CD4-positive, alpha-beta T cell (primary cell): ENCODE measurements around the gene SNCAIP. TPM values are rescaled to one million over a fixed set of nuclear protein-coding genes. Genes with fewer than 3 reads are reported as not detected.

Source experiments
- ATAC-seq: fragments of 200-7000 bp; cut with Tn5 transposase; one replicate; pipeline ENCODE4 v1.10.0; 2022; ENCODE audit warnings: mild to moderate bottlenecking; ENCODE audit not compliant: poor library complexity
- CTCF ChIA-PET: fragments of 350-600 bp; sonication (Branson Sonifier 250); formaldehyde crosslinking; loops from one replicate; lab custom pipeline; 2021; ENCODE audit warnings: antibody characterized with exemption, inconsistent platforms; lab: Charles Lee
- POLR2A ChIA-PET: fragments of 350-600 bp; sonication (Branson Sonifier 250); formaldehyde crosslinking; loops from one replicate; lab custom pipeline; 2021; ENCODE audit warnings: antibody characterized with exemption, inconsistent platforms; lab: Charles Lee
- DNase-seq, 14 experiments: peaks; one replicate each; pipeline ENCODE4 v3.0.0-alpha.2; 2013 to 2020; ENCODE audit warnings: mixed read lengths in 2 of 14
- H3K27ac ChIP-seq, 2 donors: one replicate each; pipeline versions ENCODE4 v1.5.1 to v1.7.0; 2013; ENCODE audit warnings: low read length in 2 of 2, low read depth in 1 of 2, mild to moderate bottlenecking in 1 of 2
- H3K27me3 ChIP-seq, 2 experiments: 1 replicate in 1 of 2; 2 replicates in 1 of 2; pipeline versions ENCODE4 v1.6.1 to v1.7.0; 2013; ENCODE audit warnings: low read length in 2 of 2, control low read depth in 1 of 2, mild to moderate bottlenecking in 1 of 2, moderate library complexity in 1 of 2; ENCODE audit not compliant: insufficient read depth in 2 of 2, control insufficient read depth in 1 of 2
- H3K36me3 ChIP-seq: one replicate; pipeline ENCODE4 v1.6.1; 2013; ENCODE audit warnings: low read length, control low read depth; ENCODE audit not compliant: insufficient read depth
- H3K4me1 ChIP-seq: one replicate; pipeline ENCODE4 v1.6.1; 2013; ENCODE audit warnings: low read length, control low read depth; ENCODE audit not compliant: insufficient read depth
- H3K4me3 ChIP-seq: one replicate; pipeline ENCODE4 v1.5.1; 2013; ENCODE audit warnings: mild to moderate bottlenecking, low read length, moderate library complexity
- H3K9me3 ChIP-seq, 2 experiments: 1 replicate in 1 of 2; 2 replicates in 1 of 2; pipeline versions ENCODE4 v1.6.1 to v1.7.0; 2013; ENCODE audit warnings: low read length in 2 of 2, mild to moderate bottlenecking in 2 of 2, control low read depth in 1 of 2, moderate library complexity in 1 of 2; ENCODE audit not compliant: control insufficient read depth in 1 of 2, insufficient read depth in 1 of 2
- H3K27ac Mint-ChIP-seq: one replicate; pipeline ENCODE4 v1.8.0; 2020; ENCODE audit warnings: mixed read lengths
- H3K27me3 Mint-ChIP-seq: one replicate; pipeline ENCODE4 v1.8.0; 2021; ENCODE audit warnings: mixed read lengths
- H3K36me3 Mint-ChIP-seq: one replicate; pipeline ENCODE4 v1.8.0; 2021; ENCODE audit warnings: low read depth, mixed read lengths
- H3K4me1 Mint-ChIP-seq: one replicate; pipeline ENCODE4 v1.8.0; 2021; ENCODE audit warnings: low read depth, mixed read lengths
- H3K4me3 Mint-ChIP-seq: one replicate; pipeline ENCODE4 v1.8.0; 2020; ENCODE audit warnings: mild to moderate bottlenecking, mixed read lengths
- H3K9me3 Mint-ChIP-seq: one replicate; pipeline ENCODE4 v1.8.0; 2020; ENCODE audit warnings: mixed read lengths
- CTCF ChIP-seq: fragments of 200-600 bp; IDR thresholded peaks from one replicate; pipeline ENCODE4 v1.8.0; 2022; ENCODE audit warnings: antibody characterized with exemption, mild to moderate bottlenecking
- intact Hi-C, 2 experiments: fragments of 100-400 bp; cut with DNase I in 1 of 2; cut with micrococcal nuclease in 1 of 2; formaldehyde crosslinking; loops; one replicate each; pipeline versions ENCODE4 v1.15.1 to v1.9.0; 2023 to 2025; cut with DNase I, micrococcal nuclease
- total RNA-seq, 174 experiments: library from RNA in 2 of 174; stranded (reverse) in 2 of 174; gene quantifications; one replicate each; pipeline ENCODE4 v1.2.3 and lab custom pipeline; 2021 to 2026

Gene SNCAIP
- total RNA-seq, 2 experiments from 2014 or later, result not detected

GRCh38 chr5:122473138-122473843, 161.3 kb downstream of the SNCAIP start:
- POLR2A ChIA-PET, result no interaction called here
- Histone ChIP-seq H3K4me3 (no peak overlapping the region), H3K9me3 (no peaks in the 10 kb centered on the region), H3K27me3 (peaks cover 0 to 2% of the 10 kb centered on the region in 2 experiments), H3K27ac (no peak overlapping the region), H3K36me3 (no peaks in the 10 kb centered on the region), H3K4me1 (no peaks in the 10 kb centered on the region)
- intact Hi-C loops, result no loop called here
- Mint-ChIP-seq H3K4me1 (no peaks in the 10 kb centered on the region), H3K27me3 (peaks cover 10% of the 10 kb centered on the region), H3K27ac (no peak overlapping the region), H3K36me3 (no peaks in the 10 kb centered on the region), H3K4me3 (no peak overlapping the region), H3K9me3 (no peaks in the 10 kb centered on the region)
- no peak for TF ChIP-seq CTCF
- no peak for DNase-seq
- CTCF ChIA-PET, result no interaction called here
- ATAC-seq, result no peak

GRCh38 chr5:122473941-122474340, 161.9 kb downstream of the SNCAIP start:
- H3K4me1 Mint-ChIP-seq, result no peaks in the 10 kb centered on the region
- H3K27ac Mint-ChIP-seq, result no peak overlapping the region
- no peak for TF ChIP-seq CTCF
- H3K27me3 ChIP-seq, result peaks cover 0 to 2% of the 10 kb centered on the region in 2 experiments
- H3K4me3 ChIP-seq, result no peak overlapping the region
- ATAC-seq (no peak), DNase-seq (no peak)
- H3K27me3 Mint-ChIP-seq, result peaks cover 10% of the 10 kb centered on the region
- no peaks in the 10 kb centered on the region for H3K36me3 Mint-ChIP-seq
- no peak overlapping the region for H3K4me3 Mint-ChIP-seq
- H3K4me1 ChIP-seq, result no peaks in the 10 kb centered on the region
- intact Hi-C loops, result no loop called here
- ChIA-PET POLR2A (no interaction called here), CTCF (no interaction called here)
- H3K9me3 Mint-ChIP-seq, result no peaks in the 10 kb centered on the region
- H3K36me3 ChIP-seq, result no peaks in the 10 kb centered on the region
- H3K27ac ChIP-seq, result no peak overlapping the region
- no peaks in the 10 kb centered on the region for H3K9me3 ChIP-seq

- no peaks in the 10 kb centered on the region for H3K9me3 Mint-ChIP-seq
- H3K36me3 ChIP-seq, result no peaks in the 10 kb centered on the region
- no peak overlapping the region for H3K27ac ChIP-seq
- H3K27me3 ChIP-seq, result no peaks in the 10 kb centered on the region
- no peaks in the 10 kb centered on the region for H3K4me1 ChIP-seq
- CTCF ChIA-PET, result no interaction called here
- POLR2A ChIA-PET, result no interaction called here
- intact Hi-C loops, result no loop called here
- H3K36me3 Mint-ChIP-seq, result no peaks in the 10 kb centered on the region
- no peak for TF ChIP-seq CTCF
- H3K9me3 ChIP-seq, result no peaks in the 10 kb centered on the region
- no peaks in the 10 kb centered on the region for H3K4me1 Mint-ChIP-seq
- no peaks in the 10 kb centered on the region for H3K27me3 Mint-ChIP-seq
- H3K27ac Mint-ChIP-seq, result no peak overlapping the region
- DNase-seq (no peak), ATAC-seq (no peak)
- H3K4me3 ChIP-seq, result no peak overlapping the region
- H3K4me3 Mint-ChIP-seq, result no peak overlapping the region
These were observed 166.9 kb downstream of the SNCAIP start for GRCh38 chr5:122478741-122479442.
